ENCODE data around the gene STON1.
"Not testable (repeated sequence)": the region's sequence is repeated elsewhere in the genome, so short reads cannot be mapped to it uniquely, and the experiment has no call there.

Gene STON1

GRCh38 chr2:48528431-48528830, 1.5 kb upstream of the STON1 start:
- DNase-seq: no peak

- DNase-seq: no peak
Observed at GRCh38 chr2:48529194-48529593, 760 bp upstream of the STON1 start.

GRCh38 chr2:48529676-48530032, 300 bp upstream of the STON1 start:
- DNase-seq: no peak

- no peak for DNase-seq
Observed at GRCh38 chr2:48531141-48531648, 1.2 kb downstream of the STON1 start.

GRCh38 chr2:48532174-48532573, 2.2 kb downstream of the STON1 start:
- DNase-seq: no peak

- DNase-seq: no peak
Observed at GRCh38 chr2:48532824-48533223, 2.9 kb downstream of the STON1 start.

GRCh38 chr2:48534781-48535180, 4.8 kb downstream of the STON1 start:
- no peak for DNase-seq

GRCh38 chr2:48540237-48540935, 10.4 kb downstream of the STON1 start:
- DNase-seq: no peak

GRCh38 chr2:48541666-48542389, 11.9 kb downstream of the STON1 start:
- no peak for DNase-seq

GRCh38 chr2:48543895-48544294, 13.9 kb downstream of the STON1 start:
- DNase-seq: no peak

- DNase-seq: no peak
Observed at GRCh38 chr2:48545244-48545643, 15.3 kb downstream of the STON1 start.

- DNase-seq: no peak
Observed at GRCh38 chr2:48548840-48549239, 18.9 kb downstream of the STON1 start.

GRCh38 chr2:48549972-48550371, 20.0 kb downstream of the STON1 start:
- DNase-seq: no peak

- DNase-seq: no peak
Observed at GRCh38 chr2:48551548-48551947, 21.6 kb downstream of the STON1 start.

GRCh38 chr2:48555071-48555470, 25.1 kb downstream of the STON1 start:
- not testable (repeated sequence) for DNase-seq

- DNase-seq: no peak
Observed at GRCh38 chr2:48558456-48558855, 28.5 kb downstream of the STON1 start.

GRCh38 chr2:48560546-48561209, 30.7 kb downstream of the STON1 start:
- DNase-seq: no peak

- no peak for DNase-seq
Observed at GRCh38 chr2:48562281-48562680, 32.3 kb downstream of the STON1 start.

GRCh38 chr2:48566592-48567310, 36.8 kb downstream of the STON1 start:
- no peak for DNase-seq

- DNase-seq: no peak
Observed at GRCh38 chr2:48567671-48568070, 37.7 kb downstream of the STON1 start.

GRCh38 chr2:48568547-48568946, 38.6 kb downstream of the STON1 start:
- no peak for DNase-seq

GRCh38 chr2:48569433-48569832, 39.5 kb downstream of the STON1 start:
- no peak for DNase-seq

GRCh38 chr2:48572816-48573215, 42.9 kb downstream of the STON1 start:
- no peak for DNase-seq

All from NCI-H1092 (cell line).